T-helper 9 cell (primary cell): Measurements from ENCODE around the gene CDK14.

ENCODE experiments used
- DNase-seq: peaks from one replicate; pipeline ENCODE4 v3.0.0-alpha.2; 2020

Gene CDK14

DNA sequence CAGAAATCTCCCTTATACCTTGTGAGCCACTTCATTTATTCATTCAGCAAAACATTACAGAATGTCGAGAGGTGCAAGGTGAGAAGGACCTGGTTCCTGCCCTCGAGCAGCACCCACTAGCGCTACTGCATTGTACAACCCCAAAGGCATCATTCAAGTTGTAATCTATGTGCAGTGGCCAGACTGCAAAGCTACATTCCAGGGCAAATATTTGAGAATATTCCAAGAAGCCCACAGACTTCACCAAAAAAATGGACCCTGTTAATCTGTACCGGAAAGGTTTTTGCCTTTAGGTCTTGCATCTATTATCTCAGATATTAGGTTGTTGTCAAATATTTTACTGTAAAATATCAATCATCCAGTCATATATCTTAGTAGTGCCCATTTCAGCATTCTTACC, 372.8 kb downstream of the CDK14 start:
- no peak for DNase-seq

DNA sequence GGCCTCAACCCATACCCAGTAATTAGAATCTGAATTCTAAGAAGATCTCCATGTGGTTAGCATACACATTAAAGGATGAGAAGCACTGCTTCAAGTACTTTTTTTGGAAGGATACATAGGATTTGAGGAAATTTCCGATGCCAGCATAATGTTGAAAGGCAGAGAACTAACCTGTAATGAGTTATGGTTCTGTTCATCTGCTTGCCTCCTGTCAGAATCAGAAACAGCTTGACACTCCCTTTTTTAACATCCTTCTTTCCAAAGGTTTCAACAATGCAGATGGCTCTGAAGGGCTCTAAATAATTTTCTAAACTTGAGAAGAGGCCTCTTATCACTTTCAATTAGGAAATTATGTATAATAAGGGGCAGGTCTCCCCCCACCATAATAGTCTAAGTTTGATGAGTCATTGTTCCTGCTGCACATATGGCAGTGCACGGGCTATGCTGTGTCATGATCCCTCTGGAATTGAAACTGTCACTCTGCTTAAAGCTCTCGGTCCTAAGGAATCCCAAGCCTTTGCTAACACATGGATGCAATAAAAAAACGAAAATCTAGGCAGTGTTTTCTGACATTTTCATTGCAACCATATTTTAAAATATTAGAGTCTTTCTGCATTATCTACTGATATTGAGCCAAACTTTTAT, 376.9 kb downstream of the CDK14 start:
- DNase-seq = no peak

- no peak for DNase-seq
These were observed 380.9 kb downstream of the CDK14 start for GRCh38 chr7:90977056-90977455.

GRCh38 chr7:90980545-90980944, 384.4 kb downstream of the CDK14 start:
- no peak for DNase-seq

GRCh38 chr7:90982228-90982627, 386.1 kb downstream of the CDK14 start:
- no peak for DNase-seq

DNA sequence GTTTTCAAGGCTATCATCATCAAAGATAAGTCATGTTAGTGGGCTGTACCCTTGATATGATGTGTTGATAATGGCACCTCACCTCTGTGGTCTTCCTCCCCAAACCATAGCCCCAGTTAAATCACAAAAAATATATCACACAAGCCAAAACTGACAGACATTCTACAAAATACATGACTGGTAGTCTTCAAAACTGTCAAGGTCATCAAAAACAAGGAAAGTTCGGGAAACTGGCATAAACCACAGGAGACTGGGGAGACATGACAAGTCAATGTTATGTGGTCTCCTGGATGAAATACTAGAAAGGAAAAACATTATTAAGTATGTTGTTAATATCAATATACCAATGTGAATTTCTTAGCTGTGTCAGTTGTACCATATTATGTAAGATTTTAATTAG, 388.6 kb downstream of the CDK14 start:
- DNase-seq = no peak

- no peak for DNase-seq
These were observed 392.4 kb downstream of the CDK14 start for GRCh38 chr7:90988516-90988915.

DNA sequence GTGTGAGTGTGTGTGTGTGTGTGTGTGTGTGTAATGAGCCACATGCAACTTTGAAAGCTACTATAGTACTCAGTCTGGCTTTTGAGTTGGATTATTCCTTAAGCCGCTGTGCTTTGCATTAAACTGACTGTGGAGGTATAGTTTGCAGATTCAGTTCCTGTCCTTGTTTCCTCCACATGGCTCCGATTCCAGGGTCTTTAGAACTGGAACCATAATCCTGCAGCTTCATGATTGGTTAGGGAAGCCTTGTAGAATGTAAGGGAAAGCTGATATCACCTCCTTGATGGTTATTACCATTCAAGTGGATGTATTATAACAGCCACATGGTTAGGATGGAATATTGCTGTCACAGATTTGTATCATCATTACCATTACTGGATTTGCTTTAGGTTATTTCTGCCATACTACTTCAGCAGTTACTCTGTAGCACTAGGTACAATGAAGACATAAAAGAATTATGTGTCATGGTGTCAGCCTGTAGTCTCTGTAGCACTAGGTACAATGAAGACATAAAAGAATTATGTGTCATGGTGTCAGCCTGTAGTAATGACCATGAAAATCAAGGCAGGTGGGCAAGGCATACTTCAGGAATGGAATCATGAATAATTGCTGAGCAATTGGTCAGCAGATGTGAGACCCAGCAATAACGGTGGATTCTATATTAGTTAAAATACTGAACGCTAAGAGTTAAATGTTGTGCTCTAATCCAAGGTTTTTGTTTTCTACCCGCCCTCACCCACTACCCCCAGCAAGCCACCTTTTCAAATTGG, 393.1 kb downstream of the CDK14 start:
- DNase-seq = no peak

- DNase-seq = no peak
These were observed 398.0 kb downstream of the CDK14 start for GRCh38 chr7:90994121-90994520.

DNA sequence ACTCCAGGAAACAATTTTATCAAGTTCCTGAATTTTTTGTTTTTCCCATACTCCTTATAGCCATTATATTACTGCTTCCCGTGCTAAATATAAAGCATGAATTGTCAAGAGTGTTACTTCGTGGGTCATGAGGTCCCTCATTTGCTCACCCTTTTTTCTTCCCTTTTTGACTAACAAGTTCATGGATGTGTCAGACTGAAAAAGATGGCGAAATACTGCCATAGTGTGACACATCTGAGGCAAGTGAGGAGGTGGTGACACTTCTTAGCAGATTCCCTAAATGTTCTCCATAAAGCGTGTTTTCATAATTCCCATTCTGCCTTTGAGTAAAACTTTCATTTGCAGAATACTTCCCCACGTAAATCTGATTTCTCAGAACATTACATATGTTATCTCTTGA, 398.5 kb downstream of the CDK14 start:
- DNase-seq = no peak

DNA sequence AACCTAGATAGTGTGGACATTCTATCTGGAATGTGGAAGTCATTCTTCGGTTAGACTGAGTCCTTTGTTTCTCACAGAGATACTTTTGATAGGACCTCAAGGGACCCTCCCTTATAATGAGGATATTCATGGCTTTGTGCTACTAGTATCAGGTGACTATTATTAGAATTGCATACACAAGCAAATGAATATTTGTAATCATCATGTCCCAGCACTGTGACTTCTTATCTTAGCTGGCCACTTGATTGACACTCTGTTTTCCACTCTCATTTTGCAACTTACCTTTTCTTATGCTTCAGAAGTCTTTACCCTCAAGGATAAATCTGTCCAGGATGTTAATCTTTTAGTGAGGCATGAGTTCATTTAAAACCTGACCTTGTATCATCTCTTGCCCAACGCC, 399.9 kb downstream of the CDK14 start:
- no peak for DNase-seq

GRCh38 chr7:90999989-91000979, 404.2 kb downstream of the CDK14 start:
- DNase-seq = no peak

GRCh38 chr7:91005024-91005423, 408.9 kb downstream of the CDK14 start:
- DNase-seq = no peak

GRCh38 chr7:91005841-91006240, 409.7 kb downstream of the CDK14 start:
- no peak for DNase-seq

GRCh38 chr7:91007371-91007770, 411.2 kb downstream of the CDK14 start:
- no peak for DNase-seq

GRCh38 chr7:91013078-91013477, 417.0 kb downstream of the CDK14 start:
- no peak for DNase-seq

- no peak for DNase-seq
These were observed 423.7 kb downstream of the CDK14 start for GRCh38 chr7:91019686-91020385.

DNA sequence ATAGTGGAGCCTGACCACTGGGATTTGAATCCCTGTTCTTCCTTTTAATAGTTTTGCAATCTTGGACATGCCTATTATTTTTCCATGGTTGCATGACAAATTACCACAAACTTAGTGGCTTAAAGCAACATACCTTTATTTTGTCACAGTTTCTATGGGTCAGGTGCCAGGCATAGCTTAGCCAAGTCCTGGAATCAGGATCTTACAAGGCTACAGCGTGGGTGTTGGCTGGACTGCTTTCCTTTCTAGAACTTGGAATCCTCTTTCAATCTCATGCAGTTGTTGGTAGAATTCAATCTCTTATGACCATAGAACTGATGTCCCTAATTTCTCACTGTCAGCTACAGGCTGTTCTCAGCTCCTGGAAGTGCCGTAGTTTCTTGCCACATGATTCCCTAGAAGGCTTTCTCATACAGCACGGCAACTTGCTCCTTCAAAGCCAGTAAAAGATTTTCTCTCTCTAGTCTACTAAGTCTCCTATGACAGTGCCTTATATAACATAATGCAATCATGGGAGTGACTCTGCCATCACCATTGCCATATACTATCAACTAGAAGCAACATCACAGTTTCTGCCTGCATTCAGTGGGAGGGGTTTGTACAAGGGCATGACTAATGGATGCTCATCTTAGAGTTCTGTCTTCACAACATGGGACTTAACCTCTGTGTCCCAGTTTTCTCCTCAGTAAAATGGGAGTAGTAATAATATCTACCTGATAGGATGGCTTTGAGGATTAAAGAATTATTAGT, 424.7 kb downstream of the CDK14 start:
- DNase-seq = no peak

DNA sequence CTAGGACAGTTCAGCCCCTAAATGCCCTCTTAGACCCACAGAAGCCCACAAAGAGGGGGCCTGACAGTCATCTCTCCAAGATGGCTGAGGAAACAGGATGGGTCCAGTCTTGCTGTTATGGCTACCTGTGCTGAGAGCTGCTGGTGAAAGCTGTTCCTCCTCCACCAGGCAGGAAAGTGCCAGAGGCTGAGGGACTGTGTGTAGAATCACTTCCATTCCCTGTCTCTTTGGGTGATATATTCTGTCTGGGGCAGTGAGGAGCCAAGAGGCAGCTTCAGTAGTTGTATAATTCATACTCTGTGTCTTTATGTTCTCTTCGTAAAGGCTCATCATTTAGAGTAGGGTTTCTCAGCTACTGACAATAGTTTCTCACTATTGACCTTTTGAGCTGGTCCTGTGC, 425.8 kb downstream of the CDK14 start:
- no peak for DNase-seq

- DNase-seq = no peak
These were observed 429.8 kb downstream of the CDK14 start for GRCh38 chr7:91025906-91026390.

DNA sequence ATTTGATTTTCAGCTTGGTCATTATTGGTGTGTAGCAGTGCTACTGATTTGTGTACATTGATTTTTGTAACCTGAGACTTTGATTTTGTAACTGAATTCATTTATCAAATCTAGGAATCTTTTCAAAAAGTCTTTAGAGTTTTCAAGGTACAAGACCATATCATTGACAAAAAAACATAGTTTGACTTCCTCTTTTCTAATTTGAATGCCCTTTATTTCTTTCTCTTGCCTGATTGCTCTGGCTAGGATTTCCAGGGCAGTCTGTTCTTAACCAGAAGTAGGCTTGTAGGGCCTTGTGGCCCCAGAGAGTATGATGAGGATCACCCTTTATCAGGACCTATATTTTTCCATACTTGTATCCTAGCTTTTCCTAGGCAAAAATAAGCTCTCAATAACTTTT, 433.6 kb downstream of the CDK14 start:
- no peak for DNase-seq
